Astrocyte (in vitro differentiated cells and primary cell): ENCODE data around the gene IL34.

Experiments used
- EZH2 ChIP-seq: IDR thresholded peaks from 2 replicates; pipeline ENCODE4 v1.6.1; 2012; ENCODE audit warnings: mild to moderate bottlenecking, low read length, inconsistent platforms; ENCODE audit not compliant: insufficient read depth
- TF ChIP-seq, protein P1 (sequence below): IDR thresholded peaks from 2 replicates; pipeline ENCODE4 v1.5.1; 2011; ENCODE audit warnings: low read depth, mild to moderate bottlenecking, inconsistent platforms, low read length, moderate library complexity; ENCODE audit not compliant: insufficient read depth

DNA sequence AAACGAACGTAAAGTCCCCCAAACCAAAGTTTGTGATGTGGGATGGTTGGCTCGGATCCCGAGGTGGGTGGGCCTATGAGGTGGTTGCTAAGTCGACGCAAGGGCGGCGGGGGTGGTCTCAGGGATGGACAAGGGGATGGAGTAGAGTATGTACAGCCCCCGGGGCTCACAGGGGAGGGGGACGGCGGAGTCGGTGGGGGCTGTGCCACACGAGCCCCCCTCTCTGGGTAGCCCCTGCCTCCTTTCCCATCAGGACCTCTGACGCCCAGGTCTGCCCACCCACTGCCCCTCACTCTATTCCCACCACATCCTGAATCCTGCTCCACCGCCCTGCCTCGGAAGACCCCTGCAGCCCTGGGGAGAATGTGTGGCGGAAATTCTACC, 15.2 kb downstream of the IL34 start:
- TF ChIP-seq, protein P1, sequence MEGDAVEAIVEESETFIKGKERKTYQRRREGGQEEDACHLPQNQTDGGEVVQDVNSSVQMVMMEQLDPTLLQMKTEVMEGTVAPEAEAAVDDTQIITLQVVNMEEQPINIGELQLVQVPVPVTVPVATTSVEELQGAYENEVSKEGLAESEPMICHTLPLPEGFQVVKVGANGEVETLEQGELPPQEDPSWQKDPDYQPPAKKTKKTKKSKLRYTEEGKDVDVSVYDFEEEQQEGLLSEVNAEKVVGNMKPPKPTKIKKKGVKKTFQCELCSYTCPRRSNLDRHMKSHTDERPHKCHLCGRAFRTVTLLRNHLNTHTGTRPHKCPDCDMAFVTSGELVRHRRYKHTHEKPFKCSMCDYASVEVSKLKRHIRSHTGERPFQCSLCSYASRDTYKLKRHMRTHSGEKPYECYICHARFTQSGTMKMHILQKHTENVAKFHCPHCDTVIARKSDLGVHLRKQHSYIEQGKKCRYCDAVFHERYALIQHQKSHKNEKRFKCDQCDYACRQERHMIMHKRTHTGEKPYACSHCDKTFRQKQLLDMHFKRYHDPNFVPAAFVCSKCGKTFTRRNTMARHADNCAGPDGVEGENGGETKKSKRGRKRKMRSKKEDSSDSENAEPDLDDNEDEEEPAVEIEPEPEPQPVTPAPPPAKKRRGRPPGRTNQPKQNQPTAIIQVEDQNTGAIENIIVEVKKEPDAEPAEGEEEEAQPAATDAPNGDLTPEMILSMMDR, result no peak
- no peak for TF ChIP-seq EZH2
